ENCODE measurements around the gene RXRA. TPM values are rescaled to one million over a fixed set of nuclear protein-coding genes. Genes with fewer than 3 reads are reported as not detected.

RXRA gene
- total RNA-seq, 2 donors from 2014 or later = 68.2 to 72.0 TPM

DNA sequence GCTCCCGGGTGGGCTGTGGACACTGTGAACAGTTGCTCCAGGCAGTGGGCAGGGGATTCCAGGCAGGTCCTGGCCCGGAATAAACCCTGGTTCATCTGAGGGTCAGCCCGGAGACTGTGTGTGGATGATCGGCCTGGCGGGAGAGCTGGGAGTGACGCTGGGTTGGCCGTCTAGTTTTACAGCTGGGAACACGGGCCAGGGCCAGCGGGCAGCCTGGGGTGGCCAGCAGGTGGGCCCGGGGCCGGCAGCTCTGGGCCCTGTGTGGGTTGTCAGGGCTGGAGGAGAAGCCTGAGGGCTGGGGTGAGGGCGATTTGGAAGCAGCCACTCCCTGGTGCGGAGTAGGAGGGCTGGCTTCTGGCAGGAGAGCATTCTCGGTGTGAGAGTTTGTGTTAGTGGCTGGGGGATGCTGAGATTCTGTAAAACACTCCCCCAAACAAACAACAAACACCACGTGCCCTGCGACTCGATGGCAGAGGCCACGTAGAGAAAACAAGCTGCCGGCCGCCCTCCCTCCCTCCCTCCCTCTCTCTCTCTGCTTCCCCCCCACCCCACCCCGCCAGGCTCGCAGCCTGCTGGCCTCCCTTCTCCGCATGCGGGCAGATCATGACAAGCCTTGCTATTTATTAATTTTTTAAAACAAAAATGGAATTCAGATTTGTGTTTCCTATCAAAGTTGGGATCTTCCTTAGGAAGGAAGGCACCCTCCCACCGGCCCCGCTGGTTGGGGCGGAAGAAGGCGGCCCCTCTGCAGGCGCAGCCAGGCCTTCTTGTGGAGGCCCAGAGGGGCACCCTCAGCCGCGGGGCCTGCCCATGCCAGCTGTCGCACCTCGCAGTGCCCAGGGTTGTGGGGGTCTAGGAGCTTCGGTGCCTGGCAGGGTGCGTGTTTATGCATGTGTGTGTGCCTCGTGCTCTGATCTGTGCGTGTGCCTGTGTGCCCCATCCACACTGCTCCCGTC lies 49.5 kb downstream of the RXRA start:
- no peak overlapping the region for H3K4me3 ChIP-seq
- H3K27me3 ChIP-seq = no peaks in the 10 kb centered on the region
- peaks cover 45% of the 10 kb centered on the region for H3K4me1 ChIP-seq
- no peak for DNase-seq
- TF ChIP-seq CTCF (IDR thresholded peaks at IDR 0.05) = no peak
- no peaks in the 10 kb centered on the region for H3K36me3 ChIP-seq
- intact Hi-C loops (cut with DNase I) = no loop called here
- no peaks in the 10 kb centered on the region for H3K9me3 ChIP-seq
- H3K27ac ChIP-seq = peak overlapping the region; percentile 57
- no peak overlapping the region for H3K9ac ChIP-seq (ENCODE audit: low read depth in 2 of 2, low read length in 2 of 2)

- no peaks in the 10 kb centered on the region for H3K9me3 ChIP-seq
- DNase-seq = no peak
- H3K9ac ChIP-seq (ENCODE audit: low read depth in 2 of 2, low read length in 2 of 2) = peak overlapping the region; percentile 14 to 46
- intact Hi-C loops (cut with DNase I) = no loop called here
- no peak for TF ChIP-seq CTCF (IDR thresholded peaks at IDR 0.05)
- H3K4me3 ChIP-seq = no peak overlapping the region
- no peak overlapping the region for H3K27ac ChIP-seq
- no peaks in the 10 kb centered on the region for H3K36me3 ChIP-seq
- H3K4me1 ChIP-seq = peaks cover 47% of the 10 kb centered on the region
- no peaks in the 10 kb centered on the region for H3K27me3 ChIP-seq
Observed at GRCh38 chr9:134376386-134377142, 50.3 kb downstream of the RXRA start.

GRCh38 chr9:134377143-134377484 lies 50.9 kb downstream of the RXRA start:
- H3K36me3 ChIP-seq = no peaks in the 10 kb centered on the region
- no peaks in the 10 kb centered on the region for H3K9me3 ChIP-seq
- no peak for DNase-seq
- no peaks in the 10 kb centered on the region for H3K27me3 ChIP-seq
- no peak for TF ChIP-seq CTCF (IDR thresholded peaks at IDR 0.05)
- H3K4me3 ChIP-seq = no peak overlapping the region
- intact Hi-C loops (cut with DNase I) = no loop called here
- peak overlapping the region; percentile 53 for H3K27ac ChIP-seq
- peaks cover 52% of the 10 kb centered on the region for H3K4me1 ChIP-seq
- H3K9ac ChIP-seq (ENCODE audit: low read depth in 2 of 2, low read length in 2 of 2) = peak overlapping the region in 1 of 2 donors; percentile 57

GRCh38 chr9:134377976-134378375 lies 51.7 kb downstream of the RXRA start:
- Histone ChIP-seq H3K36me3 (no peaks in the 10 kb centered on the region), H3K9me3 (no peaks in the 10 kb centered on the region), H3K9ac (ENCODE audit: low read depth in 2 of 2, low read length in 2 of 2) (peak overlapping the region in 1 of 2 donors; percentile 57), H3K4me1 (peaks cover 56% of the 10 kb centered on the region), H3K27ac (peak overlapping the region; percentile 53), H3K27me3 (no peaks in the 10 kb centered on the region), H3K4me3 (no peak overlapping the region)
- intact Hi-C loops (cut with DNase I) = no loop called here
- peak; percentile 96 for DNase-seq
- TF ChIP-seq CTCF (IDR thresholded peaks at IDR 0.05) = no peak

DNA sequence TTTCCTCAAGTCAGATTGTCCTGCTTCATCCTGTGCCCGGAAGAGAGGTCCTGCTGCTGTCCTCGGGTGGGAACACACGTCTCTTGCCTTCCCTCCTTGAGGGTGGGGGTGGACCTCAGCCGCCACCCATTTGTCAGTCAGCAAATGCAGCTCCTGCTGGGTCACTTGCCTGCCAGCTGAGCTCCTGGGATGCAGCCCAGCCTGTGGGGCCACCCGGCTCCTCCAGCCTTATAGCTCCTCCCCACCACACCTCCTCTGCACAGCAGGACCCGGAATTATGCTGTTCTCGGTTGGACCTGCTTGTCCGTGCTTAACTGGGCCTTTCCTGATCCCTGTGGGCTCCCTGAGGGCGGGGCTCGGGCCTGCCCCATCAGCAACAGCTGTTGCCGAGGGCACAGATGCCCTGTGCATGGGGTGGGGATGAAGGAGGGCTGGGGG lies 52.7 kb downstream of the RXRA start:
- Histone ChIP-seq H3K27ac (peak overlapping the region; percentile 30), H3K9me3 (no peaks in the 10 kb centered on the region), H3K9ac (ENCODE audit: low read depth in 2 of 2, low read length in 2 of 2) (peak overlapping the region in 1 of 2 donors; percentile 52), H3K27me3 (no peaks in the 10 kb centered on the region), H3K4me3 (no peak overlapping the region), H3K36me3 (no peaks in the 10 kb centered on the region), H3K4me1 (peaks cover 59% of the 10 kb centered on the region)
- peak; percentile 84 for DNase-seq
- no peak for TF ChIP-seq CTCF (IDR thresholded peaks at IDR 0.05)
- intact Hi-C loops (cut with DNase I) = no loop called here
